ENCODE results near the gene TMEM219.
"Not testable (repeated sequence)": the region's sequence is repeated elsewhere in the genome, so short reads cannot be mapped to it uniquely, and the experiment has no call there.

The TMEM219 gene

DNA sequence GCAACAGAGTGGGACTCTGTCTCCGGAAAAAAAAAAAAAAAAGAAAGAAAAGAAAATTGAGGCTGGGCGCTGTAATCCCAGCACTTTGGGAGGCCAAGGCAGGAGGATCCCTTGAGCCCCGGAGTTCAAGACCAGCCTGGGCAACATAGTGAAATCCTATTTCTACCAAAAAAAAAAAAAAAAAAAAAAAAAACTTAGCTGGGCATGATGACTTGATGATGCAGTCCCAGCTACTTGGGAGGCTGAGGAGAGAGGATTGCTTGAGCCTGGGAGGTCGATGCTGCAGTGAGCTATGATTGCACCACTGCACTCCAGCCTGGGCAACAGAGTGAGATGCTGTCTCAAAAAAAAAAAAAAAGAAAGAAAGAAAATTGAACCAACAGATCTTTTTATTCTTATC, 56.1 kb downstream of the TMEM219 start:
- not testable (repeated sequence) for H3K23ac ChIP-seq (ENCODE audit: low read length in 2 of 2); H3K4me2 ChIP-seq (ENCODE audit: low read length, poor library complexity, severe bottlenecking); DNase-seq; H3K9me3 ChIP-seq (ENCODE audit: control insufficient read depth, low read length); H3K4me1 ChIP-seq (ENCODE audit: control insufficient read depth, insufficient read depth, low read depth, low read length); H4K8ac ChIP-seq (ENCODE audit: low read length); H3K79me1 ChIP-seq (replicated peaks; ENCODE audit: low read length, poor library complexity, severe bottlenecking); H3K9ac ChIP-seq (ENCODE audit: low read length); H3K14ac ChIP-seq (ENCODE audit: low read length in 2 of 2); H2BK15ac ChIP-seq (ENCODE audit: low read depth, poor library complexity, severe bottlenecking); H4K91ac ChIP-seq (ENCODE audit: low read length); H3K27ac ChIP-seq (ENCODE audit: low read length, poor library complexity, severe bottlenecking); H3K4me3 ChIP-seq (ENCODE audit: insufficient read depth in 1 of 2, low read depth in 1 of 2, low read length in 2 of 2); H3K36me3 ChIP-seq (ENCODE audit: control insufficient read depth in 1 of 2, insufficient read depth in 2 of 2, low read depth in 1 of 2, low read length in 2 of 2); H2BK5ac ChIP-seq (ENCODE audit: low read depth, low read length, poor library complexity, severe bottlenecking); H3K4ac ChIP-seq (ENCODE audit: low read depth in 1 of 2, low read length in 2 of 2); H2BK12ac ChIP-seq (ENCODE audit: low read length in 2 of 2); H3K18ac ChIP-seq (ENCODE audit: low read depth in 1 of 2, low read length in 2 of 2); H2BK120ac ChIP-seq (ENCODE audit: low read depth, low read length); H2AFZ ChIP-seq (ENCODE audit: low read depth, low read length); H2AK5ac ChIP-seq (ENCODE audit: low read length, severe bottlenecking)
- H3K27me3 ChIP-seq (ENCODE audit: control insufficient read depth in 1 of 2, insufficient read depth in 1 of 2, low read length in 2 of 2): peaks cover 5 to 26% of the 10 kb centered on the region in 2 experiments
- WGBS: 100% methylated on average over 2 of the region's 4 CpGs

DNA sequence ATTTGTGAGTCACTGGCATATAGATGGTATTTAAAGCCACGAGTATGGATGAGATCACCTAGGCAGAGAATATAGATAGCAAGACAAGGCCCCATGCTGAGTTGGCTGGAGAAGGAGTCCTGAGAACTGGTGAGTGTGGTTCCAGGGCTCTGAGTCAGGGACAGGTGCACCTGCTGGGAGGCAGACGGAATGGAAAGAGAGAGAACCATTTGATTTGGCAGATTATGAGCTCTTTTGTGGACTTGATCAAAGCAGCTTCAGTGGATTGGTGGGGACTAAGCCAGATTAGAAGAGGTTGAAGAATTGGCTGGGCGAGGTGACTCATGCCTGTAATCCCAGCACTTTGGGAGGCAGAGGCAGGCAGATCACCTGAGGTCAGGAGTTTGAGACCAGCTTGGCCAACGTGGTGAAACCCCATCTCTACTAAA, 56.9 kb downstream of the TMEM219 start:
- no peak overlapping the region for H3K9ac ChIP-seq (ENCODE audit: low read length)
- H3K4me2 ChIP-seq (ENCODE audit: low read length, poor library complexity, severe bottlenecking): no peak overlapping the region
- no peak overlapping the region for H2BK15ac ChIP-seq (ENCODE audit: low read depth, poor library complexity, severe bottlenecking)
- no peak overlapping the region for H2BK120ac ChIP-seq (ENCODE audit: low read depth, low read length)
- no peak overlapping the region for H3K4me3 ChIP-seq (ENCODE audit: insufficient read depth in 1 of 2, low read depth in 1 of 2, low read length in 2 of 2)
- DNase-seq: peak; percentile 17
- no peak overlapping the region for H2BK12ac ChIP-seq (ENCODE audit: low read length in 2 of 2)
- no peak overlapping the region for H3K18ac ChIP-seq (ENCODE audit: low read depth in 1 of 2, low read length in 2 of 2)
- H4K91ac ChIP-seq (ENCODE audit: low read length): no peak overlapping the region
- H3K79me1 ChIP-seq (replicated peaks; ENCODE audit: low read length, poor library complexity, severe bottlenecking): no peaks in the 10 kb centered on the region
- peaks cover 10% of the 10 kb centered on the region for H3K4me1 ChIP-seq (ENCODE audit: control insufficient read depth, insufficient read depth, low read depth, low read length)
- H3K27ac ChIP-seq (ENCODE audit: low read length, poor library complexity, severe bottlenecking): no peak overlapping the region
- no peaks in the 10 kb centered on the region for H3K9me3 ChIP-seq (ENCODE audit: control insufficient read depth, low read length)
- WGBS: 82% methylated on average over 3 of the region's 4 CpGs
- no peak overlapping the region for H2AK5ac ChIP-seq (ENCODE audit: low read length, severe bottlenecking)
- H2AFZ ChIP-seq (ENCODE audit: low read depth, low read length): no peak overlapping the region
- no peak overlapping the region for H4K8ac ChIP-seq (ENCODE audit: low read length)
- no peak overlapping the region for H2BK5ac ChIP-seq (ENCODE audit: low read depth, low read length, poor library complexity, severe bottlenecking)
- no peak overlapping the region for H3K23ac ChIP-seq (ENCODE audit: low read length in 2 of 2)
- no peak overlapping the region for H3K4ac ChIP-seq (ENCODE audit: low read depth in 1 of 2, low read length in 2 of 2)
- no peaks in the 10 kb centered on the region for H3K36me3 ChIP-seq (ENCODE audit: control insufficient read depth in 1 of 2, insufficient read depth in 2 of 2, low read depth in 1 of 2, low read length in 2 of 2)
- H3K14ac ChIP-seq (ENCODE audit: low read length in 2 of 2): no peak overlapping the region
- peaks cover 5 to 34% of the 10 kb centered on the region in 2 experiments for H3K27me3 ChIP-seq (ENCODE audit: control insufficient read depth in 1 of 2, insufficient read depth in 1 of 2, low read length in 2 of 2)

All from mesenchymal stem cell (in vitro differentiated cells and primary cell).